NCI-H748 (cell line): ENCODE data around the gene MYPN.
"Not testable (repeated sequence)": the region's sequence is repeated elsewhere in the genome, so short reads cannot be mapped to it uniquely, and the experiment has no call there.

Experiments used
- DNase-seq: peaks from one replicate; lab custom pipeline; 2025; ENCODE audit not compliant: unreplicated experiment; lab: John Stamatoyannopoulos, UW

MYPN gene, protein sequence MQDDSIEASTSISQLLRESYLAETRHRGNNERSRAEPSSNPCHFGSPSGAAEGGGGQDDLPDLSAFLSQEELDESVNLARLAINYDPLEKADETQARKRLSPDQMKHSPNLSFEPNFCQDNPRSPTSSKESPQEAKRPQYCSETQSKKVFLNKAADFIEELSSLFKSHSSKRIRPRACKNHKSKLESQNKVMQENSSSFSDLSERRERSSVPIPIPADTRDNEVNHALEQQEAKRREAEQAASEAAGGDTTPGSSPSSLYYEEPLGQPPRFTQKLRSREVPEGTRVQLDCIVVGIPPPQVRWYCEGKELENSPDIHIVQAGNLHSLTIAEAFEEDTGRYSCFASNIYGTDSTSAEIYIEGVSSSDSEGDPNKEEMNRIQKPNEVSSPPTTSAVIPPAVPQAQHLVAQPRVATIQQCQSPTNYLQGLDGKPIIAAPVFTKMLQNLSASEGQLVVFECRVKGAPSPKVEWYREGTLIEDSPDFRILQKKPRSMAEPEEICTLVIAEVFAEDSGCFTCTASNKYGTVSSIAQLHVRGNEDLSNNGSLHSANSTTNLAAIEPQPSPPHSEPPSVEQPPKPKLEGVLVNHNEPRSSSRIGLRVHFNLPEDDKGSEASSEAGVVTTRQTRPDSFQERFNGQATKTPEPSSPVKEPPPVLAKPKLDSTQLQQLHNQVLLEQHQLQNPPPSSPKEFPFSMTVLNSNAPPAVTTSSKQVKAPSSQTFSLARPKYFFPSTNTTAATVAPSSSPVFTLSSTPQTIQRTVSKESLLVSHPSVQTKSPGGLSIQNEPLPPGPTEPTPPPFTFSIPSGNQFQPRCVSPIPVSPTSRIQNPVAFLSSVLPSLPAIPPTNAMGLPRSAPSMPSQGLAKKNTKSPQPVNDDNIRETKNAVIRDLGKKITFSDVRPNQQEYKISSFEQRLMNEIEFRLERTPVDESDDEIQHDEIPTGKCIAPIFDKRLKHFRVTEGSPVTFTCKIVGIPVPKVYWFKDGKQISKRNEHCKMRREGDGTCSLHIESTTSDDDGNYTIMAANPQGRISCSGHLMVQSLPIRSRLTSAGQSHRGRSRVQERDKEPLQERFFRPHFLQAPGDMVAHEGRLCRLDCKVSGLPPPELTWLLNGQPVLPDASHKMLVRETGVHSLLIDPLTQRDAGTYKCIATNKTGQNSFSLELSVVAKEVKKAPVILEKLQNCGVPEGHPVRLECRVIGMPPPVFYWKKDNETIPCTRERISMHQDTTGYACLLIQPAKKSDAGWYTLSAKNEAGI (N-terminal part only)

DNA sequence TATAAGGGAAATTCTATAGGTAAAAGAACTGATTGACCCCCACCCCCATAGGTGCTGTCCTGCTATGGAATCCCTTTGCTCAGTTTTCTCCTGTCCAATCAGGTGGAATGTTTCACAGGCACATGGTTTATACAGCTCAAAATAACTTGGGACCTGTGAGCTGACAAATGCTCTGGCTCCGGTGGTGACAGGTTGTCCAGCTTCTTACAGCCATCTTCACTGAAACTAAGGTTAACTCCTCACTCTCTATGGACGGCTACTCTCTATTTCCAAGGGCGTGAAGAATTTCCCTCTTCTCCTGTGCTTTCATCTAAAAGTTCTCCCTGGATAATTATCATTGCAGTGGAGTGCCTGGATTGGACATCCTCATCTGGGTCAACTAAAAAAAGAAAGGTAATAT is at the start of gene MYPN:
Gene MYPN, plus strand, starts transcription at position 158 of the 400 bp plus-strand sequence. CDS start 11,951 bp downstream, outside the sequence.
- DNase-seq = no peak

DNA sequence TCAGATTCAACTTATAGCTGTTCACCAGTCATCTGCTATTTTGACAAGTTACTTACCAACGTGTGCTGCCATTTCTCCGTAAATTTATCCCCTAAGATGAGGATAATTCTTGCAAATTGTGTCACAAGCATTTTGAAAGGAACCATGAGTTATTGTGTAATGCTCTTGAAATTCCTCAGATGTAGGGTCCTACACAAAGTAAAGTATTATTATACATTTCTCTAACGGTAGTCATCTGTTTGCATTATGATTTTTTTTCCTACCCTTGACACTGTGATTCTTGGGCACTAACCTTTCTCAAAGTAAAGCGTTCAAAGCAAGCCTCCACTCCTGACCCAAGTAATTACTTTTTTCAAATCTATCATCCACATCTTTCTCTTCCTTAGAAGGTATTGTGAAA is 42.3 kb upstream of the MYPN start:
- DNase-seq = no peak

DNA sequence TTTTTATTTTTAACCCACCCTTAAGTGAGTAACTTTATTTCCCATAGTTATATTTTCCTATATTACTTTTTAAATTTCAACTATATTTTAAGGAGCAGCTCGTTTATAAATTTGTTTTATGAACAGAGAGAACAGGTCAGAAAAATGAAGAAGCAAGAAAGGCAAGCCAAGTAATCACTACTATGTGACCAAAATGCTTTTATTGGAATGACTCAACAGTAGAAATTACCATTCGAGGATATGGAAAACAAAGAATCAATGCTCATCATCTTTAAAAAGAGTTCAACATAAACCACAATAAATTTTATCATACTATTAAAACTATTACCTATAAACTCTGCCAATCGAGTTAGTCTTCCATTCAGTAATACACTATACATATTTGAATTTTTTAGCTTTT is 41.8 kb upstream of the MYPN start:
- no peak for DNase-seq

DNA sequence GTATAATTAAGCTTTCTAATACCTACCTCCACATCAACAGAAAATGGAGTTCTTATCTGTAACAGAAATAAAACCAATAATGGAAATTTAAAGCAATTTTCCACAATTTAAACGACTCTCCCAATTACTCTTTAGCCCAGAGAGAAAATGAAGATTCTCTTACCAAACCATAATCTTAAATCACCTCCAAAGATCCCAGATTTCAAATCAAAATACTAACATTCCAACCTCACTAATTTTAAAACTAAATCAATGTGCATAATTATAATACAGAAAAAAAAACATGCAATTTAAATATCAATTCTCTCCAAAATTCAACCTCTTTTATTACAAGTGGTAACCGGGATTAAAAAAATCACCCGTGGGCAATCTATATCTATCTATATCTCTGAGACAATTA is 35.7 kb upstream of the MYPN start:
- DNase-seq = no peak

DNA sequence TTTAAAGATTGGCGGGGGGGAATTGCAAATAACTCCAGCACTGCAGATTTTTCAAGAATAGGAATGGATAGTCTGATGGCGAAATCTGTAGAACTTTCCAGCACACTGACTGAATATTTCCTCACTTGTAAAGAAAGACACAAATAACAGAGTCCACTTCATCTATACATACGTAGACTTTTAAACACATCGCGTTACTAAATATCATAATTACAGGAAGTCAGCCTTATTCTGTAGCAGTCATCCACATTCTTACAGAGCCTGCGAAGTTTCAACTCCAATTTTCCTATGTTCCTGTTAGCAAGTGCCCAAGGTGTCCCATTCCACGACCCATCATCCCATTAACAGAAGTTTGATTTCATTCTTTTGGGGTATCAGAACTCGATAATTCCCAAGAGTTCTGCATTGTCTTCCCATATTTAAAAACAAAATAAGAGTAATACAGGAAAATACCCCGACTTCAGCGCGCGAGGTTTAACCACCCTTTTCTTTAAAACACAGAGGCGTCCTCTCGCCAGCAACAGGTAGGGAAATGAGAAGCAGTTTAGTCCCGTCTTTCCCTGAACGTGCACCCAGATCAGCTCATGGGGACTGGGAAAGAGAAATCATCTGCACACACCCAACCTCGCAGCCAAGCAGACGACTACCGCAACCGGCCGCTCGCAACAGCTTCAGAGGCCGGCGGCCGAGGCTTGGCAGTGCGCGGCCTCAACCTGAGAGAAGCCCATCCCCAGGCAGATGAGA is 35.1 kb upstream of the MYPN start:
- DNase-seq = no peak

DNA sequence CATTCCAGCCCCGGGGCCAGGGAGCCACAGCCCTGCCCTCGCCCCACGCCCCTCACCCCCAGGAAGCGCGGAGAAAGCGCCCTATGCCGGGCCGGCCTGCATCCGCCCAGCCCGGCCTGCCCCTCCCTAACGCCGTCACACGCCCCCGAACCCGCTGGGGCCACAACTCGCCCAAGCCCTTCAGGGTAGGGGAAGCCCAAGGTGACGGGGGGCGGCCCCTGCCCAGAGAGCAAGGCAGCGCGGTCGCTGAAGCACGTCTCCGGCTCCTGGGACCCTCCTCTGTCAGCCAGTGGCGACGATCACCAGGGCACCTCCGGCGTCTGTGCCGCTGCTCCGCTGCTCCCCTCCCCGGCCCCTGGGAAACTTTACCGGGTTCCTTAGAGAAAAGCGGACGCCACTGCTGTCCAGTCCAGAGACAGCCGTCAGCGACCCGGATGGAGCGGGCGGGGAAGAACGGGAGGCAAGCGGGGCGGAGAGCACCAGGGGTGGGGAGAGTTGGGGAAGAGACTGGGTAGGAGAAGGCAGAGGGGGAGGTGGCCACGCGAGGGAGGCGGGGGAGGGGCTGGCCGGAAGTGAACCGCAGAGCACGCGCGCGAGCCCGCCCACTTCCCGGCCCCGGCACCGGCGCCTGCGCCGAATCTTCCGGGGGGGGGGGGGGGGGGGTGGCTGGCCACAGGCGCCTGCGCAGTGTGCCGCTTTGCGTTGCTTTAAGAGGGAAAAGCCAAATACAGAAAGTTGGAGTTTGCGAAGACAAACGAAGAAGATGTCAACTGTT is 34.3 kb upstream of the MYPN start, which contains the start of gene HERC4:
Gene HERC4, minus strand, starts transcription at position 509 of the 775 bp plus-strand sequence. CDS start 2,175 bp downstream, outside the sequence.
- peak; percentile 89 for DNase-seq

DNA sequence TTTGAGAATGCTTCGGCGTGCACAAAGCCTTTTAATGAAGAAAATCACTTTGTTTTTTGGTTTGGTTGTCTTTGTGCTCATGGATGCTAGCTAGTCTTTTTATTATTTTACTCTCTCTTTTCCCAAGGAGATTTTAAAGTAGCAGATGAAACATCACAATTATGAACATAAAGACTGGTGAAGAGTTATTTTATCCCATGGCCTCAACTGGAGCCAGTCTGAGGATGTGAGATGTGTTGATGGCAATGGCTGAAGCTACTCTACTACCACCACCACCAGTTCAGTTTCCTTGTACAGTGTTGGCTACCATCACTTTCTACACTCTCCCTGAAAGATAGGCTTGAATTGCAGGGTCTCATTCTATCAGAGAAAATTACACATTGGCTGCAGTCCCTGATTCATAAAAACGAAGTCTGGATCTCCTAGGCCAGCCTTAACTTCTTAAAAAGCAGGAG is 33.7 kb upstream of the MYPN start:
- DNase-seq = no peak

DNA sequence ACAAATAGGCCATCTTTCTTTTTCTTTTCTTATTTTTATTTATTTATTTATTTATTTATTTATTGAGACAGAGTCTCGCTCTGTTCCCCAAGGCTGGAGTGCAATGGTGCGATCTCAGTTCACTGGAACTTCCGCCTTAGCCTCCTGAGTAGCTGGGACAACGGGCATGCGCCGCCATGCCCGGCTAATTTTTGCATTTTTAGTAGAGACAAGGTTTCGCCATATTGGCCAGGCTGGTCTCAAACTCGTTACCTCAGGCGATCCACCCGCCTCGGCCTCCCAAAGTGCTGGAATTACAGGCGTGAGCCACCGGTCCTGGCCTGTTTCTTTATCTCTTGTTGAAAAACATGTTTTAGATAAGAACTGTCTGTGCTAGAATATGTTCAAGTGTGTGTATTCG is 33.2 kb upstream of the MYPN start:
- not testable (repeated sequence) for DNase-seq

DNA sequence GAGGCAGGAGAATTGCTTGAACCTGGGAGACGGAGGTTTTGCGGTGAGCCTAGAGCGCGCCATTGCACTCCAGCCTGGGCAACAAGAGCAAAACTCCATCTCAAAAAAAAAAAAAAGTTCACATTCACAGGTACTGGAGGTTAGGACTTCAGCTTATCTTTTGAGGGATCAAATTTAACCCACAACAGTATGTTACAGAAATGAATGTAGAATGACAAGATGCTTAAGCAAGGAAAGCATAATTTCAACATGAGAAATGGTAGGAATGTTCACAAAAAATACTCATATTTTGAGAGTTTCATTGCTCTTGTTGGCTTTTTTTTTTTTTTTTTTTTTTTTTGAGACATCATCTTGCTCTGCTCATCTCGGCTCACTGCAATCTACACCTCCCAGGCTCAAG is 32.3 kb upstream of the MYPN start:
- DNase-seq = no peak

DNA sequence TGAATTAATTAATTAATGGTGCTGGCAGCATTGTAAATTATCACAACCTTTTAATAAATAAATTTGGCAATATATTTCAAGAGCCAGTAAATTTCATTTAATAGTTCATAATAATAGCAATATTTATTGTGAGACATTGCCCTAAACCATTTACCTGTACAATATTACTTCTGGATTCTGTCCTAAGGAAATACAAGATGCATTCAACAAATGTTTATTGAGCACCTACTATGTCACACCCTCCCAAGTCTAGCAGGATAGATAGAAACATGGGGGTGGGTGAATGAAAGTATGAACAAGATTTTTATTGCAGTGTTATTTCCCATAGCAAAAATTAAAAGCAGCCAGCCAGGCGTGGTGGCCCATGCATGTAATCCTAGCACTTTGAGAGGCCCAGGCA is 29.9 kb upstream of the MYPN start:
- DNase-seq = no peak

DNA sequence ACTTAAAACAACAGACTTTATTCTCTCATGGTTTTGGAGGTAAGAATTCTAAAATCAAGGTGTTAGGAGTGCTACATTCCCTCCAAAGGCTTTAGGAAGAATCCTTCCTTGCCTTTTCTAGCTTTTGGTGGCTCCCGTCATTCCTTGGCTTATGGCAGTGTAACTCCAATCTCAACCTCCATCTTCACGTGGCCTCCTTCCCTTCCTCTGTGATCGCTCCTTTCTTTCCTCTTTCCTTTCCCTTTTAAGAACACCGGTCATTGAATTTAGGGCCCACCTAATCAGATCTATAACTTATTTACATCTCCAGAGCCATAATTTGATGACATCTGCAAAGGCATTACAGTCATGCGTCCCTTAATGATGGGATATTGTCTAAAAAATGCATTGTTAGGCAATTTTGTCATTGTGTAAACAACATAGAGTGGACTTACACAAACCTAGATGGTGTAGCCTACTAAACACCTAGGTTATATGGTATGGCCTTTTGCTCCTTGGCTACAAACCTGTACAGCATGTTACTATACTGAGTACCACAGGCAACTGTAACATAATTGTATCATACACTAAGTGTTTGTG is 28.3 kb upstream of the MYPN start:
- no peak for DNase-seq

DNA sequence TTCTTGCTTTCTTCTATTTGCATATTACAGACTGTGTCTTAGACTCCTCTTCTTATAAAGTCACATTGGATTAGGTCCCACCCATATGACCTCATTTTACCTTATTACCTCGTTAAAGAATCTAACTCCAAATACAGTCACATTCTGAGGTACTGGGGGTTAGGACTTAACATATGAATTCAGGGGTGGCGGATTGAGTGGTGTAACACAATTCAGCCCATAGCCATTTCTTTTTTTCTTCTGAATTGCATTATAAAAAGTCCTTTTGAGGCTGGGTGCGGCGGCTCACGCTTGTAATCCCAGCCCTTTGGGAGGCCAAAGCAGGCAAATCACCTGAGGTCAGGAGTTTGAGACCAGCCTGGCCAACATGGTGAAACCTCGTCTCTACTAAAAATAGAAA is 27.4 kb upstream of the MYPN start:
- DNase-seq = no peak

DNA sequence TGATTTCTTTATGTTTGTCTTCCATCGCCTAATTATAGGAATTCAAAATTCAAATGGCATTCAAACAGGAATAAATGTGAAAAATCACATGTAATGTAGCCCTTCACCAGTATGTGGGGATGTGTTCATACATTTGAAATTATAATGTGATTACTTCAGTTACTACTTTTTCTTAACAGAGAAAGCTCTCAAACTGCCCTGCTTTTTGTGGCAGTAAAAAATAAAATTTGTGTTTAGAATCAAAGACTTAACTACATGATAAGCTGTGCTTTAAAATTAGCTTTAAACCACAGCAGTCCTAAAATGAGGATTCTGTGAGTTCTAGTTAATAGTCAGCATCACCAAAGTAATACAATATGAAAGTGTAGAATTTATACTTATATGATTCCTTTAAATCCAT is 26.4 kb upstream of the MYPN start:
- DNase-seq = no peak

DNA sequence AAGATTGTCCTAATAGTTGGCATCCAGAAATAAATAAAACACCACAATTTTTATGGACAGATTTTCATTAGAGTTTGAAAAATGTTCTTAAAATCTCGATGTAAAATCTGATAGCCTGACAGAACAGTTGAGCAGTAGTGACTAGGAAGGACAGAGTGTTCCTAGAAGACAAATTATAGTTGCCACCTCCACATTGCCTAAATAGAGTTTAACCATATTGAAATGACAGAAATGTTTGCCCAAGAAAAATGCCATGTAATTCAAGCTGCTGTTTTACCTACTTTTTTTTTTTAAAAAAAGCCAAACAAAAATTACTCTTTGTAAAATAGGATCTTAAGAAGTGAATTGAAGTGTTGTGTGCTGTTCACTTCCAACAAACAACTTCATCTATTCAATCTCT is 25.3 kb upstream of the MYPN start:
- no peak for DNase-seq

DNA sequence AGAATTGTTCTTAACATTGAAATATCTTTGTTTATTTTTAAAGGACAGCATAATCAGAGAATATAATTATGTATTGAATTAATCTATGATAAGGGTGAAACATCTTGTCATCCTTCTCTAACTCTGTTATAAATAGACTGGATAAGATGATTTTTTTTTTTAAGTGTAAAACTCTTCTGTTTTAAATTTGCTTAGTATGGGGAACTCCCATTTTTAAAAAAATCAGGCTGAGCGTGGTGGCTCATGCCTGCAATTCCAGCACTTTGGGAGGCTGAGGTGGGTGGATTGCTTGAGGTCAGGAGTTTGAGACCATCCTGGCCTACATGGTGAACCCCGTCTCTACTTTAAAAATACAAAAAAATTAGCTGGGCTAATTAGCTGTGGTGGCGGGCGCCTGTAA is 24.8 kb upstream of the MYPN start:
- DNase-seq = no peak

DNA sequence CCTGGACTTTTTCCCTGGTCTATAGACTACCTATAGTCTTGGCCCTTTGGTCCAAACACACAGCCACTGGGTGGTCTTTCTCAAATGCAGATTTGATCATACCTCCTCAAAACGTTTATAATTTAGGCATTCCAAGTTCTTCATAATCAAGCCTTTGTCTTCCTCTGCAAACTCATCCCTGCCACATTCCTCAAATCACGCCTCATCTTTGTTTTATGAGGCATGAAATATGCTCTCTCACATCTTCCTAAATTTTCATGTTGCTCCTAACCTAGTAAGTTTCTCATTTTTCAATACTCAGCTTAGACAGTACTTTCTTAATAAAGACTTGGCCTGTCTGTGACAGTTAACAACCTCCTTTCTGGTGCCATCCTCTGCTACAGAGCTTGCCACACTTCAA is 23.3 kb upstream of the MYPN start:
- no peak for DNase-seq

DNA sequence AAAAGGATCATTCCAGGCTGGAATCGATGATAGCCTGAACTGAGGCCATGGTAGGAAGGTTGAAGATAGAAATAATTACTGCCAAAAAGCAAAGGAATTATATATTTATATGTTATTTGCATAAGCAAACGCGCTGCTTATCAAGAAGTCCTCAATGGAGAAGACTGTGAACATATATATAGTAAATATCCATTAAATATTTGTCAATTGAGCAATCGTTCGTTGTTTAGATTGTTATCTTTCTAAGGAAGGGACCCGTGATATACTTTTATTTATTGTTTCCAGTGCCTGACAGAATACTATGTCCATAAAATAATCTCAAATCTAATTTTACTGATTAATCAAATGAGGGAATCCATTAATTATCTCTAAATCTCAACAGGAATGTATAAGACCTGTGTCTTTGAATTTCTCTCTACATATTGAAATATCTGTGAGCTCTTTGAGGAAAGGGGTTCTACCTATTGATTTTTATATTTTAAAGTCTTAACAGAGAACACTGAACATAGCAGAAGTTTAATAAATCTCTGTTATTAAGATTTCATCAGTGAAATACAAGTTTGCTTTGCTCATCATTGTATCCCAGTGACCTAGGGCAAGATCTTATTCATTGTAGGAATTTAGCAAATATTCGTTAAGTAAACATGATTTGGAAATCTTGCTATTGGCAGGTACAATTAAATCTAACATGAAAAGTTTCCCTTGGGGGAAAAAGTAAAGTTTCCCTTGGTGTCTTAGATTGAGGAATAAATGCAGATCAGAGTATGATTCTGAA is 22.2 kb upstream of the MYPN start:
- DNase-seq = no peak

DNA sequence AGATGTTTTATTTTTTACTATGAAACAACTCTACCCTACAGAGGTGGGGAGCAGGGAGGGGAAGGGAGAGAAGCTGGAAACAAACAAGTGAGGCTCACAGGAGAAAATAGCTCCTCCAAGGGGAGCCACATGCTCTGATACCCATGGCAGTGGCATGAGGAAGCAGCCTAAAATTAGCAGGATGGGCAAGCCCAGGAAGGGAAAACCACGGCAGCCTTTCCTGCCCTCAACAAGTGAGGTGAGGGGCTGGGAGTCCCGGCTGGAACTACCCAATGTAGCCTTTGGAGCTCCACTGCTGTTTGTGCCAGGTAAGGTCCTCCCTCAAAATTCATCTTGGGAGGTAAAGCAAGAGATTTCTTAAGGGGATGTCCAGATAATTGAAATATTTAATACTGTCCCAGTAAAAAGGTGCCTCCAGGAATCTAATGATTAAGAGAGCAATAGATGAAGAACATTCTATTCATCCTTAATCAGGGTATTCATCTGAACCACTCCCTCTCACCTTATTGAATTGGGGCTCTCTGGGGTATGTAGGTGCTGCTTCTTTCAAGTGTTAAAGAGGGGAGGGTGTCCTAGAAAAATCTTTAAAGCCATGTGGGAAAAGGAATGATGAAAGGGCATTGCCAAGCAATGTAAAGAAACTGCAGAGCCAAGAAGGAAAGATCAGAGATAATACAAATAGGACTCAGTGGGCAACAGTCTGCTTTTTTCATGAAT is 21.4 kb upstream of the MYPN start:
- DNase-seq = no peak
